Measurements from ENCODE around the gene SNAI3.
"Not testable (repeated sequence)": the region's sequence is repeated elsewhere in the genome, so short reads cannot be mapped to it uniquely, and the experiment has no call there.

- TF ChIP-seq, protein P1, sequence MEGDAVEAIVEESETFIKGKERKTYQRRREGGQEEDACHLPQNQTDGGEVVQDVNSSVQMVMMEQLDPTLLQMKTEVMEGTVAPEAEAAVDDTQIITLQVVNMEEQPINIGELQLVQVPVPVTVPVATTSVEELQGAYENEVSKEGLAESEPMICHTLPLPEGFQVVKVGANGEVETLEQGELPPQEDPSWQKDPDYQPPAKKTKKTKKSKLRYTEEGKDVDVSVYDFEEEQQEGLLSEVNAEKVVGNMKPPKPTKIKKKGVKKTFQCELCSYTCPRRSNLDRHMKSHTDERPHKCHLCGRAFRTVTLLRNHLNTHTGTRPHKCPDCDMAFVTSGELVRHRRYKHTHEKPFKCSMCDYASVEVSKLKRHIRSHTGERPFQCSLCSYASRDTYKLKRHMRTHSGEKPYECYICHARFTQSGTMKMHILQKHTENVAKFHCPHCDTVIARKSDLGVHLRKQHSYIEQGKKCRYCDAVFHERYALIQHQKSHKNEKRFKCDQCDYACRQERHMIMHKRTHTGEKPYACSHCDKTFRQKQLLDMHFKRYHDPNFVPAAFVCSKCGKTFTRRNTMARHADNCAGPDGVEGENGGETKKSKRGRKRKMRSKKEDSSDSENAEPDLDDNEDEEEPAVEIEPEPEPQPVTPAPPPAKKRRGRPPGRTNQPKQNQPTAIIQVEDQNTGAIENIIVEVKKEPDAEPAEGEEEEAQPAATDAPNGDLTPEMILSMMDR (IDR thresholded peaks at IDR 0.05) = not testable (repeated sequence)
- not testable (repeated sequence) for TF ChIP-seq MXD4 (CRISPR knock-in tag; IDR thresholded peaks at IDR 0.05; ENCODE audit: borderline replicate concordance); USF1 (CRISPR knock-in tag; IDR thresholded peaks at IDR 0.05); SP1 (CRISPR knock-in tag; conservative IDR thresholded peaks at IDR 0.05); SMAD4 (CRISPR knock-in tag; IDR thresholded peaks at IDR 0.05); NFYB (CRISPR knock-in tag; conservative IDR thresholded peaks at IDR 0.05; ENCODE audit: low read depth); FOXK1 (CRISPR knock-in tag; IDR thresholded peaks at IDR 0.05); TEAD4 (CRISPR knock-in tag; IDR thresholded peaks at IDR 0.05); ATF6 (CRISPR knock-in tag; IDR thresholded peaks at IDR 0.05); ZNF263 (CRISPR knock-in tag; IDR thresholded peaks at IDR 0.05; ENCODE audit: low read depth)
- TF ChIP-seq, protein P2, sequence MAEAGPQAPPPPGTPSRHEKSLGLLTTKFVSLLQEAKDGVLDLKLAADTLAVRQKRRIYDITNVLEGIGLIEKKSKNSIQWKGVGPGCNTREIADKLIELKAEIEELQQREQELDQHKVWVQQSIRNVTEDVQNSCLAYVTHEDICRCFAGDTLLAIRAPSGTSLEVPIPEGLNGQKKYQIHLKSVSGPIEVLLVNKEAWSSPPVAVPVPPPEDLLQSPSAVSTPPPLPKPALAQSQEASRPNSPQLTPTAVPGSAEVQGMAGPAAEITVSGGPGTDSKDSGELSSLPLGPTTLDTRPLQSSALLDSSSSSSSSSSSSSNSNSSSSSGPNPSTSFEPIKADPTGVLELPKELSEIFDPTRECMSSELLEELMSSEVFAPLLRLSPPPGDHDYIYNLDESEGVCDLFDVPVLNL (CRISPR knock-in tag; IDR thresholded peaks at IDR 0.05; ENCODE audit: borderline replicate concordance, low read depth) = not testable (repeated sequence)
- TF ChIP-seq, protein P3, sequence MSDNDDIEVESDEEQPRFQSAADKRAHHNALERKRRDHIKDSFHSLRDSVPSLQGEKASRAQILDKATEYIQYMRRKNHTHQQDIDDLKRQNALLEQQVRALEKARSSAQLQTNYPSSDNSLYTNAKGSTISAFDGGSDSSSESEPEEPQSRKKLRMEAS (CRISPR knock-in tag; IDR thresholded peaks at IDR 0.05) = not testable (repeated sequence)
- TF ChIP-seq, protein P4, sequence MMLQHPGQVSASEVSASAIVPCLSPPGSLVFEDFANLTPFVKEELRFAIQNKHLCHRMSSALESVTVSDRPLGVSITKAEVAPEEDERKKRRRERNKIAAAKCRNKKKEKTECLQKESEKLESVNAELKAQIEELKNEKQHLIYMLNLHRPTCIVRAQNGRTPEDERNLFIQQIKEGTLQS (CRISPR knock-in tag; conservative IDR thresholded peaks at IDR 0.05) = not testable (repeated sequence)
Observed at GRCh38 chr16:88669493-88669892, 16.8 kb downstream of the SNAI3 start.
